CD4-positive, alpha-beta memory T cell (primary cell): ENCODE results near the gene ABHD2. TPM values are rescaled to one million over a fixed set of nuclear protein-coding genes. Genes with fewer than 3 reads are reported as not detected.

ENCODE experiments used
- CTCF ChIA-PET: fragments of 350-600 bp; sonication (Branson Sonifier 250); formaldehyde crosslinking; loops from one replicate; lab custom pipeline; 2021; ENCODE audit warnings: inconsistent platforms; ENCODE audit not compliant: partially characterized antibody; lab: Charles Lee
- POLR2A ChIA-PET: fragments of 350-600 bp; sonication (Branson Sonifier 250); formaldehyde crosslinking; loops from one replicate; lab custom pipeline; 2021; ENCODE audit not compliant: partially characterized antibody; lab: Charles Lee
- DNase-seq, 5 donors: peaks; one replicate each; pipeline versions ENCODE4 v3.0.0 to v3.0.0-alpha.2; 2020 to 2022; ENCODE audit warnings: mixed read lengths in 1 of 5
- H3K27ac ChIP-seq: one replicate; pipeline ENCODE4 v1.7.0; 2013; ENCODE audit warnings: low read depth, low read length
- H3K27me3 ChIP-seq: 2 replicates; pipeline ENCODE4 v1.7.0; 2013; ENCODE audit warnings: mild to moderate bottlenecking, low read length, moderate library complexity; ENCODE audit not compliant: insufficient read depth
- H3K36me3 ChIP-seq: 2 replicates; pipeline ENCODE4 v1.7.0; 2013; ENCODE audit warnings: mild to moderate bottlenecking, low read length, moderate library complexity; ENCODE audit not compliant: insufficient read depth
- H3K4me1 ChIP-seq: 2 replicates; pipeline ENCODE4 v1.7.0; 2013; ENCODE audit warnings: mild to moderate bottlenecking, low read length, moderate library complexity; ENCODE audit not compliant: insufficient read depth
- H3K4me3 ChIP-seq, 2 donors: one replicate each; pipeline ENCODE4 v1.7.0; 2013; ENCODE audit warnings: low read length in 2 of 2, mild to moderate bottlenecking in 1 of 2
- H3K9me3 ChIP-seq, 2 donors: one replicate each; pipeline ENCODE4 v1.7.0; 2013; ENCODE audit warnings: low read length in 2 of 2, control low read depth in 1 of 2; ENCODE audit not compliant: control insufficient read depth in 1 of 2
- H3K27ac Mint-ChIP-seq, 7 donors: one replicate each; pipeline ENCODE4 v1.8.0; 2020 to 2021; ENCODE audit warnings: mixed read lengths in 7 of 7, mild to moderate bottlenecking in 6 of 7, inconsistent platforms in 3 of 7, moderate library complexity in 3 of 7
- H3K27me3 Mint-ChIP-seq, 2 donors: one replicate each; pipeline ENCODE4 v1.8.0; 2020 to 2021; ENCODE audit warnings: mixed read lengths in 2 of 2
- H3K36me3 Mint-ChIP-seq, 2 donors: one replicate each; pipeline ENCODE4 v1.8.0; 2020 to 2021; ENCODE audit warnings: mixed read lengths in 2 of 2, inconsistent platforms in 1 of 2, mild to moderate bottlenecking in 1 of 2
- H3K4me1 Mint-ChIP-seq, 4 donors: one replicate each; pipeline ENCODE4 v1.8.0; 2020 to 2021; ENCODE audit warnings: mixed read lengths in 4 of 4, mild to moderate bottlenecking in 1 of 4
- H3K4me3 Mint-ChIP-seq, 8 donors: one replicate each; pipeline ENCODE4 v1.8.0; 2020 to 2021; ENCODE audit warnings: mixed read lengths in 8 of 8, mild to moderate bottlenecking in 7 of 8, moderate library complexity in 6 of 8, inconsistent platforms in 3 of 8
- H3K9me3 Mint-ChIP-seq, 8 donors: one replicate each; pipeline ENCODE4 v1.8.0; 2020 to 2021; ENCODE audit warnings: mixed read lengths in 8 of 8, mild to moderate bottlenecking in 5 of 8, inconsistent platforms in 3 of 8, moderate library complexity in 1 of 8
- intact Hi-C: fragments of 100-400 bp; cut with micrococcal nuclease; formaldehyde crosslinking; loops from one replicate; pipeline ENCODE4 v1.15.1; 2023
- polyA plus RNA-seq, 2 donors: library from polyadenylated mRNA; unstranded; fragments of 300-500 nt; fragmentation: Illumina TruSeq; gene quantifications; one replicate each; pipeline ENCODE4 v1.2.3, GENCODE V29; 2021
- total RNA-seq, 2 experiments: library from RNA; stranded (reverse); gene quantifications; one replicate each; pipeline ENCODE4 v1.2.3, GENCODE V29; 2021

The ABHD2 gene
- total and polyA plus RNA-seq, 4 experiments from 2014 or later: 12.7 to 68.9 (median 46.6) TPM

GRCh38 chr15:89196994-89197393, 108.7 kb downstream of the ABHD2 start:
- no peaks in the 10 kb centered on the region for H3K27me3 Mint-ChIP-seq
- DNase-seq: peak in 1 of 5 donors; percentile 9
- peak overlapping the region in 1 of 8 donors; percentile 23 for H3K4me3 Mint-ChIP-seq
- no peaks in the 10 kb centered on the region for H3K9me3 ChIP-seq
- peak overlapping the region in 6 of 7 donors; percentile 3 to 83 (median 44) for H3K27ac Mint-ChIP-seq
- H3K36me3 ChIP-seq: peaks cover 48% of the 10 kb centered on the region
- ChIA-PET CTCF (interaction anchor here (1.7 to 4.3 kb wide), 2 partner anchors 9 to 19 kb away, joined by 5 to 37 read pairs; no protein-coding TSS in a partner anchor), POLR2A (interaction anchor here (1.3 kb wide), 1 partner anchor 10 kb away, joined by 3 read pairs; no protein-coding TSS in a partner anchor)
- no peaks in the 10 kb centered on the region for H3K9me3 Mint-ChIP-seq
- H3K36me3 Mint-ChIP-seq: peaks cover 39 to 66% of the 10 kb centered on the region in 2 donors
- intact Hi-C loops: no loop called here
- H3K4me3 ChIP-seq: no peak overlapping the region
- peaks cover 3 to 7% (median 6%) of the 10 kb centered on the region in 4 donors for H3K4me1 Mint-ChIP-seq
- no peaks in the 10 kb centered on the region for H3K4me1 ChIP-seq
- no peak overlapping the region for H3K27ac ChIP-seq
- no peaks in the 10 kb centered on the region for H3K27me3 ChIP-seq

GRCh38 chr15:89197503-89197971, 109.3 kb downstream of the ABHD2 start:
- Histone ChIP-seq H3K27me3 (no peaks in the 10 kb centered on the region), H3K4me3 (no peak overlapping the region), H3K4me1 (no peaks in the 10 kb centered on the region), H3K9me3 (no peaks in the 10 kb centered on the region), H3K36me3 (peaks cover 43% of the 10 kb centered on the region), H3K27ac (no peak overlapping the region)
- Mint-ChIP-seq H3K4me3 (peak overlapping the region in 1 of 8 donors; percentile 23), H3K9me3 (no peaks in the 10 kb centered on the region), H3K36me3 (peaks cover 35 to 62% of the 10 kb centered on the region in 2 donors), H3K4me1 (peaks cover 5 to 7% (median 6%) of the 10 kb centered on the region in 4 donors), H3K27ac (peak overlapping the region in 5 of 7 donors; percentile 3 to 83 (median 62)), H3K27me3 (no peaks in the 10 kb centered on the region)
- DNase-seq: no peak
- POLR2A ChIA-PET: interaction anchor here (1.3 kb wide), 1 partner anchor 9 kb away, joined by 3 read pairs; no protein-coding TSS in a partner anchor
- CTCF ChIA-PET: interaction anchor here (1.7 to 4.3 kb wide), 2 partner anchors 9 to 20 kb away, joined by 5 to 37 read pairs; no protein-coding TSS in a partner anchor
- intact Hi-C loops: no loop called here

GRCh38 chr15:89198196-89198595, 109.9 kb downstream of the ABHD2 start:
- Mint-ChIP-seq H3K4me3 (no peak overlapping the region), H3K36me3 (peaks cover 28 to 55% of the 10 kb centered on the region in 2 donors), H3K4me1 (peaks cover 5 to 8% (median 6%) of the 10 kb centered on the region in 4 donors), H3K9me3 (no peaks in the 10 kb centered on the region), H3K27ac (no peak overlapping the region), H3K27me3 (no peaks in the 10 kb centered on the region)
- Histone ChIP-seq H3K36me3 (peaks cover 36% of the 10 kb centered on the region), H3K4me1 (peaks cover 1% of the 10 kb centered on the region), H3K9me3 (no peaks in the 10 kb centered on the region), H3K27me3 (no peaks in the 10 kb centered on the region), H3K4me3 (no peak overlapping the region), H3K27ac (no peak overlapping the region)
- ChIA-PET CTCF (interaction anchor here (4.3 kb wide), 1 partner anchor 8 kb away, joined by 37 read pairs; no protein-coding TSS in a partner anchor), POLR2A (no interaction called here)
- no peak for DNase-seq
- intact Hi-C loops: no loop called here

DNA sequence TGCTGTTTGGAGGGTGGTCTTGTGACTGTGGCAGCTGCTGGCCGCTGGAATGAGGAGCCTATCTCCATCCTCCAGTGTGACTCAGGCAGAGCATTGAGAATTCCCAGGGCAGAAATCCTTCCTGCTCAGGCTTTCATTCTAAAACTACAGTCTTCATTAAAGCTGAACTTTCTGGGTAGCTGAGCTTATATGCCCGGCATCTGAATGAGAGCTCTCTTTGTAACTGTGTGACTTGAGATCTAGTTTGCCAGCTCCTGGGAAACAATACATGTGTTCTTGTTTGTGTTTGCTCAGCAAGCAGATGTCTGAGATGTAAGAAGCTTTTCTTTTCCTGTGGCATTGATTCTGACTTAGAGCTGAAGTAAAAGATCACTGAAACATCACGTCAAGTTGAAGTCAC, 110.7 kb downstream of the ABHD2 start:
- Mint-ChIP-seq H3K36me3 (peaks cover 24 to 54% of the 10 kb centered on the region in 2 donors), H3K4me3 (no peak overlapping the region), H3K9me3 (no peaks in the 10 kb centered on the region), H3K27ac (peak overlapping the region in 1 of 7 donors; percentile 47), H3K4me1 (peaks cover 11 to 15% (median 13%) of the 10 kb centered on the region in 4 donors), H3K27me3 (no peaks in the 10 kb centered on the region)
- Histone ChIP-seq H3K27me3 (no peaks in the 10 kb centered on the region), H3K27ac (no peak overlapping the region), H3K4me1 (peaks cover 8% of the 10 kb centered on the region), H3K4me3 (no peak overlapping the region), H3K36me3 (peaks cover 32% of the 10 kb centered on the region), H3K9me3 (no peaks in the 10 kb centered on the region)
- intact Hi-C loops: no loop called here
- ChIA-PET POLR2A (no interaction called here), CTCF (interaction anchor here (1.4 to 4.3 kb wide), 2 partner anchors 7 to 21 kb away, joined by 4 to 37 read pairs; no protein-coding TSS in a partner anchor)
- no peak for DNase-seq

GRCh38 chr15:89199746-89200145, 111.5 kb downstream of the ABHD2 start:
- intact Hi-C loops: loop anchor here (10.0 kb wide), 1 partner anchor 135 kb away; the partner anchor contains the start of gene POLG

GRCh38 chr15:89200182-89200581, 111.9 kb downstream of the ABHD2 start:
- Mint-ChIP-seq H3K4me3 (peak overlapping the region in 1 of 8 donors; percentile 15), H3K4me1 (peaks cover 20 to 27% (median 23%) of the 10 kb centered on the region in 4 donors), H3K9me3 (no peaks in the 10 kb centered on the region), H3K27me3 (no peaks in the 10 kb centered on the region), H3K36me3 (peaks cover 21 to 45% of the 10 kb centered on the region in 2 donors), H3K27ac (no peak overlapping the region)
- intact Hi-C loops: loop anchor here (10.0 kb wide), 1 partner anchor 135 kb away; the partner anchor contains the start of gene POLG
- CTCF ChIA-PET: interaction anchor here (1.4 kb wide), 1 partner anchor 23 kb away, joined by 4 read pairs; no protein-coding TSS in a partner anchor
- no peaks in the 10 kb centered on the region for H3K9me3 ChIP-seq
- H3K4me3 ChIP-seq: no peak overlapping the region
- peaks cover 20% of the 10 kb centered on the region for H3K4me1 ChIP-seq
- no peaks in the 10 kb centered on the region for H3K27me3 ChIP-seq
- no peak for DNase-seq
- peaks cover 24% of the 10 kb centered on the region for H3K36me3 ChIP-seq
- POLR2A ChIA-PET: no interaction called here
- no peak overlapping the region for H3K27ac ChIP-seq

More at GRCh38 chr15:89199746-89200145, 111.5 kb downstream of the ABHD2 start:
- H3K36me3 Mint-ChIP-seq: peaks cover 21 to 46% of the 10 kb centered on the region in 2 donors
- no peak overlapping the region for H3K27ac ChIP-seq
- H3K4me3 ChIP-seq: no peak overlapping the region
- H3K27me3 Mint-ChIP-seq: no peaks in the 10 kb centered on the region
- peak overlapping the region in 1 of 7 donors; percentile 60 for H3K27ac Mint-ChIP-seq
- peaks cover 17% of the 10 kb centered on the region for H3K4me1 ChIP-seq
- CTCF ChIA-PET: interaction anchor here (1.4 kb wide), 1 partner anchor 22 kb away, joined by 4 read pairs; no protein-coding TSS in a partner anchor
- H3K27me3 ChIP-seq: no peaks in the 10 kb centered on the region
- no peak overlapping the region for H3K4me3 Mint-ChIP-seq
- POLR2A ChIA-PET: no interaction called here
- DNase-seq: no peak
- peaks cover 18 to 23% (median 20%) of the 10 kb centered on the region in 4 donors for H3K4me1 Mint-ChIP-seq
- no peaks in the 10 kb centered on the region for H3K9me3 ChIP-seq
- H3K9me3 Mint-ChIP-seq: no peaks in the 10 kb centered on the region
- H3K36me3 ChIP-seq: peaks cover 28% of the 10 kb centered on the region

DNA sequence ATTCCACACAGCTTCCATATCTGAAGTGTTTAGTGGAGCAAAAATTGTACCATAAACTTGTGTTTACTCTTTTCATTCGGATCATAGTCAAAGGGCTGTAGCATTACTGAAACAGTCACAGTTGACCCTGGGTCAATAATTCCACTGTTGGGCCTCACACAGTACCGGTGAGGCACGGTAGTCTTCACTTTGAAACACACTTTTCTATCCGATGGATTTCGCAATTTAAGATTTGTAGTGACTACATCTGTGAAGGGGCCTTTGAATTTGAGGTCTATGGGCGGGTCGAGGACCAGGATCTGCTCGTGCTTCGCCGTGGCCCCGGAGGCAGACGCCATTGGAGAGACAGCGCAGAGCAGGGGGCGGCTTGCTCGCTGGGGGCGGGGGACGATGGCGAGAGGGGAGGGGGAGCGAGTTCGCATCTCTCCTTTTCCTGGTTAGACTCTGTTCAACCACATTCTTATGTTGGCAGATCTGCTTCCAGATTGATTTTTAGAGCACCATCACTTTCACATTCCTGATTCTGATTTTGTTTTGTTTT, 113.3 kb downstream of the ABHD2 start:
- Mint-ChIP-seq H3K4me1 (peaks cover 21 to 33% (median 26%) of the 10 kb centered on the region in 4 donors), H3K4me3 (no peak overlapping the region), H3K27ac (peak overlapping the region in 1 of 7 donors; percentile 75), H3K9me3 (peaks cover 0 to 3% (median 0%) of the 10 kb centered on the region in 8 donors), H3K36me3 (peaks cover 14 to 33% of the 10 kb centered on the region in 2 donors), H3K27me3 (no peaks in the 10 kb centered on the region)
- H3K4me3 ChIP-seq: no peak overlapping the region
- peaks cover 12% of the 10 kb centered on the region for H3K36me3 ChIP-seq
- no peaks in the 10 kb centered on the region for H3K27me3 ChIP-seq
- DNase-seq: no peak
- intact Hi-C loops: loop anchor here (10.0 kb wide), 1 partner anchor 133 kb away; the partner anchor contains the start of gene POLG
- H3K9me3 ChIP-seq: no peaks in the 10 kb centered on the region
- no peak overlapping the region for H3K27ac ChIP-seq
- ChIA-PET POLR2A (no interaction called here), CTCF (no interaction called here)
- H3K4me1 ChIP-seq: peaks cover 20% of the 10 kb centered on the region
